ENCODE results near the gene ACSS3.
"Not testable (repeated sequence)": the region's sequence is repeated elsewhere in the genome, so short reads cannot be mapped to it uniquely, and the experiment has no call there.

ACSS3 gene

GRCh38 chr12:81094718-81095360 is 17.0 kb downstream of the ACSS3 start:
- no peak overlapping the region for H3K4me3 ChIP-seq (ENCODE audit: low read length)
- no peak for TF ChIP-seq CTCF (conservative IDR thresholded peaks at IDR 0.05; ENCODE audit: low read depth, low read length)
- no peak for DNase-seq (ENCODE audit: low read depth)

GRCh38 chr12:81095501-81096232 is 17.8 kb downstream of the ACSS3 start:
- H3K4me3 ChIP-seq (ENCODE audit: low read length) = no peak overlapping the region
- DNase-seq (ENCODE audit: low read depth) = no peak
- no peak for TF ChIP-seq CTCF (conservative IDR thresholded peaks at IDR 0.05; ENCODE audit: low read depth, low read length)

GRCh38 chr12:81105687-81106086 is 27.8 kb downstream of the ACSS3 start:
- DNase-seq (ENCODE audit: low read depth) = no peak
- TF ChIP-seq CTCF (conservative IDR thresholded peaks at IDR 0.05; ENCODE audit: low read depth, low read length) = no peak
- no peak overlapping the region for H3K4me3 ChIP-seq (ENCODE audit: low read length)

GRCh38 chr12:81114226-81114625 is 36.3 kb downstream of the ACSS3 start:
- no peak for DNase-seq (ENCODE audit: low read depth)
- H3K4me3 ChIP-seq (ENCODE audit: low read length) = no peak overlapping the region
- no peak for TF ChIP-seq CTCF (conservative IDR thresholded peaks at IDR 0.05; ENCODE audit: low read depth, low read length)

GRCh38 chr12:81119069-81119468 is 41.2 kb downstream of the ACSS3 start:
- H3K4me3 ChIP-seq (ENCODE audit: low read length); DNase-seq (ENCODE audit: low read depth): not testable (repeated sequence)

GRCh38 chr12:81120961-81121360 is 43.1 kb downstream of the ACSS3 start:
- DNase-seq (ENCODE audit: low read depth) = no peak
- TF ChIP-seq CTCF (conservative IDR thresholded peaks at IDR 0.05; ENCODE audit: low read depth, low read length) = no peak
- H3K4me3 ChIP-seq (ENCODE audit: low read length) = no peak overlapping the region

GRCh38 chr12:81123611-81124010 is 45.7 kb downstream of the ACSS3 start:
- no peak overlapping the region for H3K4me3 ChIP-seq (ENCODE audit: low read length)
- TF ChIP-seq CTCF (conservative IDR thresholded peaks at IDR 0.05; ENCODE audit: low read depth, low read length) = no peak
- no peak for DNase-seq (ENCODE audit: low read depth)
